NCI-H345 treated with DMSO at 0.1 percent for 48 hours (cell line): ENCODE measurements around the gene SND1.
A peak's percentile ranks its signal among the peaks of the same experiment; 100 is the strongest.
"Not testable (repeated sequence)": the region's sequence is repeated elsewhere in the genome, so short reads cannot be mapped to it uniquely, and the experiment has no call there.

Experiments
- DNase-seq: peaks from one replicate; lab custom pipeline; 2025; ENCODE audit not compliant: unreplicated experiment; lab: John Stamatoyannopoulos, UW

The SND1 gene

GRCh38 chr7:127901895-127902703 lies 250.1 kb downstream of the SND1 start:
- DNase-seq, result no peak

- not testable (repeated sequence) for DNase-seq
Measured at GRCh38 chr7:127902753-127903152, 250.8 kb downstream of the SND1 start.

- no peak for DNase-seq
Measured at GRCh38 chr7:127903892-127904669, 252.1 kb downstream of the SND1 start.

GRCh38 chr7:127904670-127904985 lies 252.6 kb downstream of the SND1 start:
- DNase-seq, result no peak

DNA sequence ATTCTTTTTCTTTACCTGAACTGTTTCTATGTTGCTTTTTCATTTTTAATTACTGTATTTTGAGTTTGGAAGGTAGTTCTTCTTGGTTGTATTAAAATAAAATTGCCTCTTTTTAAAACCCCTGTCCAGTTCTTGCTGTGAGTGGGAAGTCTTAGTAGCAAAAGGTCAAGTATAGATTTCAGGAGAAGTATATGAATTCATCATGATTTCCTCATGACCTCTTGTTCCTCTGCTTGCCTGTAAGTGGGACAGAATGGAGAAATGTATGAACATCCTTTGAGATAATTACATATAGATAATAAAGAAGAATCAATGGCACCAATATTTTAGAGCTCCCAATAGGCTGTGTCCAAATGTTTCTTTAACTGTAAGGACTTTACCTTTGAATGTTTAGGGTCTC lies 253.0 kb downstream of the SND1 start:
- DNase-seq, result no peak

- no peak for DNase-seq
Measured at GRCh38 chr7:127905491-127906330, 253.7 kb downstream of the SND1 start.

GRCh38 chr7:127907110-127908040 lies 255.4 kb downstream of the SND1 start:
- no peak for DNase-seq

DNA sequence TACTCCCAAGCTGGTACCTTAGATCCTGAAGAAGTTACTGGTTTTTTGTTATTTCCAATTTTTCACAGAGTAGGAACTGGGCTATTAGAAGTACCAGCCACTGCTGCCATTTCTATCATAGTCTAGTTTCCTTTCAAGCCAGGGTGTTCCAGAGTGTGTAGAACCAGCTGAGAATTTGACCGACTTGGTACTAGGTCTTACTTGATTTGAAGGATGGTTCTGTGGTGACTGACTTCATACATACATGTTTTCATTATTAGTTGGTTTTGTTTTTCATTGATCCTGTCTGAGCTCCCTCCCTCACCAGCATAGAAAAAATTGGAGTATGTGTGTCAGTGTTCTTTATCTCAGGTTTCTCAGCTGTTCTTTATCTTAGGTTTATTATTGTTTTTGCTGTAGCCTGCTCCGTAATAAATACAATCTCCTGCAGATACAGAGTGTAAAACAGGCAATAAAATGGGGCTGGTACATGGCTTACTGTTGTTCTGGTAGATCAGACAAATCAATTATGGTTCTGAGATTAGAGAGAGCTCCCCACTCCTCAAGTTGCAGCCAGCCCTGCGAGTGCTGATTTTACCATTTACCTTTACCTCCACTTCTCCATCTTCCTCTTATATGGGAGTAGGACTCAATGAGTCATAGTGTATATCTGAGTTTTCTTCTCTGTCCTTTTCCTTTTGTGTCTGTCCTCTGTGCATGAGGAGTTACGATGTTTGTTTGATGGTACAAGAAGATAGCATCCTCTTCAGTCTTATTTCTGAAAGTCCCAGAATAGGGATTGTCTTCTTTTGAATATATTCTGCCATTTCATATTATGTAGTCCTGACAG lies 256.6 kb downstream of the SND1 start:
- no peak for DNase-seq

DNA sequence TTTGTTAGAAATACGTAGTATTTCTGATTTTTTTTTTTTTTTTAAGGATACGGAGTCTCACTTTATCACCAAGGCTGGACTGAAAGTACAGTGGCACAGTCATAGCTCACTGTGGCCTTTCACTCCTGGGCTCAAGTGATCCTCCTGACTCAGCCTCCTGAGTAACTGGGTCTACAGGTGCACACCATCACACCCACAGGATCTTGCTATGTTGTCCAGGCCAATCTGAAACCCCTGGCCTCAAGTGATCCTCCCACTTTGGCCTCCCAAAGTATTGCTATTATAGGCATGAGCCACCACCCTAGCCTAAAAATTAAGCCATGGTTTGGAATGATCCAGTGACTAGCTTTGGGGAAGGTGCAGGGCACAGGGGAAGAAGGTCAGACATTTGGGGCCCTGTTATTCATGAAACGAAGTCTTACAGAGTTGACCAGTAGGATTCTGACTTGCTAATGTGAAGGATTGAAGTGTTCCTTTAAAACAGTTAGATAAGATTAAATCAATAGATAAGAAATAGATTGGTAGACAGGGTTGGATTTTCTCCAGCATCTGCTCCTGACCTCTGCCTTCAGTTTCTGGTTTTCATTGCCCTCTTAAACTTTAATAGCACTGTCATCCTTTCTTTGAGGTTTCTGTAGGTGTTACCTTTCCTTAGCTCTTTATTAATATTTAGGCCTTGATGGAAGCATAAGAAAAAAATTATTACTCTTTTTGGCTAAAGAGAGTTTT lies 257.6 kb downstream of the SND1 start:
- no peak for DNase-seq

DNA sequence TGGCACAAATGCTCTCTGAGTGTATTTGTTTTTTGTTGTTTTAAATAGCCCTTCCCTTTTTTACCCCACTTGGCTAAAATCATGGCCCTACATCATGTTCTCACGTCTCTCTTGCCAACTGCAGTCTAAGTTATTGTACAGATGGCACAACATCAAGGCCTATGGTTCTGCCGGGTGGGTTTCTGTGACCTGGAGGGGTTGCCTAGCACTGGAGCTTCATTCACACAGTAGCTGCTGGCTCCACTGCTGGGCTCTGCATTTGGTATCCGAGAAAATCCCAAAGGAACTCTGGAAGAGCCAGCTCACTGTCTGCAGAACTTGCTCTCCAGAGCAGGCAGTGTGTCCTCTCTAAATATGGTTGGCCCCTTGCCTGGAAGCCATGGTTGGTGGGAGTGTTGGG lies 258.7 kb downstream of the SND1 start:
- DNase-seq, result no peak

GRCh38 chr7:127911968-127912511 lies 260.0 kb downstream of the SND1 start:
- DNase-seq, result no peak

- DNase-seq, result peak; percentile 6
Measured at GRCh38 chr7:127912901-127913300, 260.9 kb downstream of the SND1 start.

GRCh38 chr7:127913686-127914085 lies 261.7 kb downstream of the SND1 start:
- no peak for DNase-seq

DNA sequence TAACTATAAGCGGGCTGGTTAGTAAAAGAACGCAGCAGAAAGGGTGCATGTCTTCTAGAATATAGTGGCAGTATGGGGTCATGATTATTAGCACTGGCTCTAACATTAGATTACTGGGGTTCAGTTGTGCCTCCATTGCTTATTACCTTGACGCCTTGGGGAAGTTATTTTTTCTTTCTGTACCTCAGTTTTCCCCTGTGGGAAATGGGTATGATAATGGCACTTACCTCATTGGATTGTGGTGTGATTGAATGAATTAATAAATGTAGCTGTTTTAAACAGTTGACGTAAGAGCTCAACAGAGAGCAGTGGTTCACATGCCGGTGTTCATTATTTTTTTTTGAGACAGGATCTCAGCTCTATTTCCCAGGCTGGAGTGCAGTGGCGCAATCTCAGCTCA lies 262.7 kb downstream of the SND1 start:
- DNase-seq, result no peak

DNA sequence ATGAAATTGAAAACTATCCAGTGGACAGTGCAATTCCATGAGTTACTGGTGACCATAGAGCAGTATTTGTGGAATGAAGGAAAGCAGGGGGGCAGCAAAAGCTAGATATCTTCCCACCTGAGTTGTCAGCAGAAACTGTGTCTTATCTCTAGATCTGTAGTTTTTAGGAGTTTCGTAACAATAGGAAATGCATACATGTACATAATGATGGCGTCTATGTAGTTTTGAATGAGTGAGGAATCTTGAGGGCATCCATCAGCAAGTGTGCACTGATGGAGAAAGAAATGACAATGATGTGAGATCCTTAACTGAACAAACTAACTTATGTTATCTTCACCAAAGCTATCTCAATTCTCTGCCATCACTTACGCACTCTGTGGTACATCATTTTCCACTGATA lies 264.7 kb downstream of the SND1 start:
- DNase-seq, result no peak

- no peak for DNase-seq
Measured at GRCh38 chr7:127918130-127918529, 266.1 kb downstream of the SND1 start.

GRCh38 chr7:127920787-127921438 lies 268.9 kb downstream of the SND1 start:
- DNase-seq, result no peak

- no peak for DNase-seq
Measured at GRCh38 chr7:127922656-127923055, 270.7 kb downstream of the SND1 start.
